ENCODE results near the gene CLEC11A.
"Not testable (repeated sequence)": the region's sequence is repeated elsewhere in the genome, so short reads cannot be mapped to it uniquely, and the experiment has no call there.

The CLEC11A gene

GRCh38 chr19:50756244-50756643 lies 33.1 kb downstream of the CLEC11A start:
- DNase-seq (ENCODE audit: low read depth in 2 of 2): not testable (repeated sequence)

GRCh38 chr19:50757624-50758023 lies 34.5 kb downstream of the CLEC11A start:
- DNase-seq (ENCODE audit: low read depth in 2 of 2): not testable (repeated sequence)

GRCh38 chr19:50759076-50759475 lies 35.9 kb downstream of the CLEC11A start:
- not testable (repeated sequence) for DNase-seq (ENCODE audit: low read depth in 2 of 2)

GRCh38 chr19:50759886-50760285 lies 36.7 kb downstream of the CLEC11A start:
- DNase-seq (ENCODE audit: low read depth in 2 of 2): no peak

GRCh38 chr19:50761501-50761900 lies 38.3 kb downstream of the CLEC11A start:
- DNase-seq (ENCODE audit: low read depth in 2 of 2): not testable (repeated sequence)

GRCh38 chr19:50763521-50763920 lies 40.4 kb downstream of the CLEC11A start:
- DNase-seq (ENCODE audit: low read depth in 2 of 2): not testable (repeated sequence)

GRCh38 chr19:50764409-50764808 lies 41.2 kb downstream of the CLEC11A start:
- no peak for DNase-seq (ENCODE audit: low read depth in 2 of 2)

GRCh38 chr19:50766746-50767145 lies 43.6 kb downstream of the CLEC11A start:
- DNase-seq (ENCODE audit: low read depth in 2 of 2): not testable (repeated sequence)

GRCh38 chr19:50767263-50767662 lies 44.1 kb downstream of the CLEC11A start:
- not testable (repeated sequence) for DNase-seq (ENCODE audit: low read depth in 2 of 2)

GRCh38 chr19:50768277-50768676 lies 45.1 kb downstream of the CLEC11A start:
- DNase-seq (ENCODE audit: low read depth in 2 of 2): no peak

GRCh38 chr19:50770164-50770563 lies 47.0 kb downstream of the CLEC11A start, which contains the start of gene GPR32:
GPR32 (plus strand) TSS chr19:50770464; CDS start chr19:50770601, 137 bp downstream.
- not testable (repeated sequence) for DNase-seq (ENCODE audit: low read depth in 2 of 2)

- DNase-seq (ENCODE audit: low read depth in 2 of 2): no peak
Measured at GRCh38 chr19:50770888-50771287, 47.7 kb downstream of the CLEC11A start.

- no peak for DNase-seq (ENCODE audit: low read depth in 2 of 2)
Measured at GRCh38 chr19:50772476-50772875, 49.3 kb downstream of the CLEC11A start.

GRCh38 chr19:50772912-50773311 lies 49.7 kb downstream of the CLEC11A start:
- not testable (repeated sequence) for DNase-seq (ENCODE audit: low read depth in 2 of 2)

GRCh38 chr19:50773454-50773853 lies 50.3 kb downstream of the CLEC11A start:
- not testable (repeated sequence) for DNase-seq (ENCODE audit: low read depth in 2 of 2)
